OCI-LY1 (cell line): ENCODE measurements around the gene RSRC2.
"Not testable (repeated sequence)": the region's sequence is repeated elsewhere in the genome, so short reads cannot be mapped to it uniquely, and the experiment has no call there.

ENCODE experiments used
- H2AFZ ChIP-seq: fragments of 200-600 bp; sonication (generic), shearing (Covaris generic); 2 replicates; pipeline ENCODE4 v1.6.0; 2014; ENCODE audit warnings: antibody characterized with exemption, mild to moderate bottlenecking, low read length
- H3F3A ChIP-seq: fragments of 200-600 bp; sonication (generic), shearing (Covaris generic); 2 replicates; pipeline ENCODE4 v1.6.0; 2014; ENCODE audit warnings: mild to moderate bottlenecking, antibody characterized with exemption, low read length, moderate library complexity; ENCODE audit not compliant: insufficient read depth
- H3K27ac ChIP-seq: fragments of 200-600 bp; sonication (generic); 2 replicates; pipeline ENCODE4 v1.5.1; 2014; ENCODE audit warnings: low read length, mixed run types, mild to moderate bottlenecking, low read depth; ENCODE audit not compliant: poor library complexity, severe bottlenecking
- H3K27me3 ChIP-seq: fragments of 200-600 bp; sonication (generic); 2 replicates; pipeline ENCODE4 v1.6.0; 2014; ENCODE audit warnings: antibody characterized with exemption, mild to moderate bottlenecking, low read length, moderate library complexity; ENCODE audit not compliant: insufficient read depth
- H3K36me3 ChIP-seq: fragments of 200-600 bp; sonication (generic); 2 replicates; pipeline ENCODE4 v1.6.1; 2014; ENCODE audit warnings: mild to moderate bottlenecking, antibody characterized with exemption, low read length, moderate library complexity, mixed read lengths; ENCODE audit not compliant: insufficient read depth
- H3K4me1 ChIP-seq: fragments of 200-600 bp; sonication (generic); 2 replicates; pipeline ENCODE4 v1.5.1; 2014; ENCODE audit warnings: mild to moderate bottlenecking, low read length, moderate library complexity; ENCODE audit not compliant: insufficient read depth, severe bottlenecking
- H3K4me2 ChIP-seq: fragments of 200-600 bp; sonication (generic), shearing (Covaris generic); 2 replicates; pipeline ENCODE4 v1.6.1; 2014; ENCODE audit warnings: low read length
- H3K4me3 ChIP-seq: fragments of 200-600 bp; sonication (generic); 2 replicates; pipeline ENCODE4 v1.5.1; 2014; ENCODE audit warnings: low read length, low read depth, mild to moderate bottlenecking, mixed read lengths; ENCODE audit not compliant: poor library complexity, severe bottlenecking
- H3K79me2 ChIP-seq: fragments of 200-600 bp; shearing (Covaris generic); 2 replicates; pipeline ENCODE4 v1.6.1; 2016; ENCODE audit warnings: mixed run types, low read length, mixed read lengths; ENCODE audit not compliant: insufficient read depth
- H3K9ac ChIP-seq: fragments of 200-600 bp; sonication (generic), shearing (Covaris generic); 2 replicates; pipeline ENCODE4 v1.6.1; 2014; ENCODE audit warnings: mild to moderate bottlenecking, low read length, mixed read lengths
- H3K9me2 ChIP-seq: fragments of 200-600 bp; sonication (generic), shearing (Covaris generic); 2 replicates; pipeline ENCODE4 v1.6.1; 2014; ENCODE audit warnings: low read depth, mild to moderate bottlenecking, low read length, mixed read lengths
- H3K9me3 ChIP-seq: fragments of 200-600 bp; shearing (Covaris generic); 2 replicates; pipeline ENCODE4 v1.6.1; 2014; ENCODE audit warnings: low read length, mixed read lengths
- H4K20me1 ChIP-seq: fragments of 200-600 bp; sonication (generic), shearing (Covaris generic); 2 replicates; pipeline ENCODE4 v1.6.0; 2016; ENCODE audit warnings: mild to moderate bottlenecking, low read length; ENCODE audit not compliant: insufficient read depth
- EZH2 ChIP-seq: fragments of 200-600 bp; sonication (generic), shearing (Covaris generic); IDR thresholded peaks from 2 replicates; pipeline ENCODE4 v1.8.0; 2017; ENCODE audit warnings: borderline replicate concordance, mixed run types, mild to moderate bottlenecking, antibody characterized with exemption, low read length, moderate library complexity, mixed read lengths
- TF ChIP-seq, protein P1 (sequence below): fragments of 200-600 bp; sonication (generic), shearing (Covaris generic); IDR thresholded peaks from 2 replicates; pipeline ENCODE4 v1.5.1; 2017; ENCODE audit warnings: mild to moderate bottlenecking, antibody characterized with exemption, low read length, moderate library complexity, mixed read lengths

RSRC2 gene

DNA sequence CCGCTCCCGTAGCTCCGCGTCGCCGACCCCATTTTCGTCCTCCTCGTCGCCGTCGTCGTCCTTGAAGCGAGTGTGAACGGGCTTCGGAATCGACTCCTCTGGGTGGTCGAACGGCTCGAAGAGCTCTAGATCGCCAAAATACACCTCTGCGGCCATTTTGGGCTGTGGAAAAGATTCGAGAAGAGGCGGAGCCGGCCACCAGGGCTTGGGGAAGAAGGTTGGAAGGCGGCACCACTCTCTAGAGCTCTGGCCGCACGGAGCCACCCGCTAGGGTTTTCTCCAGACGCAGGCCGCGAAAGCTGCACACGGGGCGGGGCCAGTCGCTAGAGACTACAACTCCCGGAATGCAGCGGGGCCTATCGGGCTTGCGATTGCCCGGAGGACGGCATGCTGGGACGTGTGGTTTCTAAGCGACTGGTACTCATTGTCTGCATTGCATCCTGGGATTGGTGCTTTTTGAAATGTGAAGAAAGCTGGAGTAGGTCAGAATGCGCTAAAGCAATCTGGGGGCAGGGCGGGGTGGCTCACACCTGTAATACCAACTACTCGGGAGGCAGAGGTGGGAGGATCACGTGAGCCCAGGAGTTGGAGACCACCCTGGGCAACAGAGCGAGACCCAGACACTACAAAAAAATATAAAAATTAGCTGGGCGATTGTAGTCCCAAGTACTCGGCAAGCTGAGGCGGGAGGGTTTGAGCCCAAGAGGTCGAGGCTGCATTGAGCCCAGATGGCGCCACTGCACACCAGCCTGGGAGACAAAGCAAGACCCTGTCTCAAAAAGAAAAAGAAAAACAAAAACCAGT is 25.8 kb downstream of the RSRC2 start, which contains the start of gene ZCCHC8:
Gene ZCCHC8 (minus strand): TSS at position 248 of the 804 bp plus-strand sequence. CDS start 92 bp downstream, at position 156.
- Histone ChIP-seq H3K9me2 (no peaks in the 10 kb centered on the region), H4K20me1 (no peaks in the 10 kb centered on the region), H3K27ac (peak within 1 kb of the TSS; percentile 89), H3K4me2 (peak within 1 kb of the TSS; percentile 81), H3K4me3 (peak within 1 kb of the TSS; percentile 78), H3K36me3 (peaks cover 43% of the 10 kb centered on the region), H3K4me1 (peaks cover 35% of the 10 kb centered on the region), H3F3A (peaks cover 18% of the 10 kb centered on the region; the same call in 1 of the 2 replicates), H3K79me2 (peaks cover 37% of the 10 kb centered on the region), H2AFZ (no peak within 1 kb of the TSS), H3K9ac (peak within 1 kb of the TSS; percentile 85), H3K9me3 (no peaks in the 10 kb centered on the region), H3K27me3 (no peaks in the 10 kb centered on the region)
- TF ChIP-seq, protein P1, sequence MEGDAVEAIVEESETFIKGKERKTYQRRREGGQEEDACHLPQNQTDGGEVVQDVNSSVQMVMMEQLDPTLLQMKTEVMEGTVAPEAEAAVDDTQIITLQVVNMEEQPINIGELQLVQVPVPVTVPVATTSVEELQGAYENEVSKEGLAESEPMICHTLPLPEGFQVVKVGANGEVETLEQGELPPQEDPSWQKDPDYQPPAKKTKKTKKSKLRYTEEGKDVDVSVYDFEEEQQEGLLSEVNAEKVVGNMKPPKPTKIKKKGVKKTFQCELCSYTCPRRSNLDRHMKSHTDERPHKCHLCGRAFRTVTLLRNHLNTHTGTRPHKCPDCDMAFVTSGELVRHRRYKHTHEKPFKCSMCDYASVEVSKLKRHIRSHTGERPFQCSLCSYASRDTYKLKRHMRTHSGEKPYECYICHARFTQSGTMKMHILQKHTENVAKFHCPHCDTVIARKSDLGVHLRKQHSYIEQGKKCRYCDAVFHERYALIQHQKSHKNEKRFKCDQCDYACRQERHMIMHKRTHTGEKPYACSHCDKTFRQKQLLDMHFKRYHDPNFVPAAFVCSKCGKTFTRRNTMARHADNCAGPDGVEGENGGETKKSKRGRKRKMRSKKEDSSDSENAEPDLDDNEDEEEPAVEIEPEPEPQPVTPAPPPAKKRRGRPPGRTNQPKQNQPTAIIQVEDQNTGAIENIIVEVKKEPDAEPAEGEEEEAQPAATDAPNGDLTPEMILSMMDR = peak; percentile 49
- TF ChIP-seq EZH2 = no peak

DNA sequence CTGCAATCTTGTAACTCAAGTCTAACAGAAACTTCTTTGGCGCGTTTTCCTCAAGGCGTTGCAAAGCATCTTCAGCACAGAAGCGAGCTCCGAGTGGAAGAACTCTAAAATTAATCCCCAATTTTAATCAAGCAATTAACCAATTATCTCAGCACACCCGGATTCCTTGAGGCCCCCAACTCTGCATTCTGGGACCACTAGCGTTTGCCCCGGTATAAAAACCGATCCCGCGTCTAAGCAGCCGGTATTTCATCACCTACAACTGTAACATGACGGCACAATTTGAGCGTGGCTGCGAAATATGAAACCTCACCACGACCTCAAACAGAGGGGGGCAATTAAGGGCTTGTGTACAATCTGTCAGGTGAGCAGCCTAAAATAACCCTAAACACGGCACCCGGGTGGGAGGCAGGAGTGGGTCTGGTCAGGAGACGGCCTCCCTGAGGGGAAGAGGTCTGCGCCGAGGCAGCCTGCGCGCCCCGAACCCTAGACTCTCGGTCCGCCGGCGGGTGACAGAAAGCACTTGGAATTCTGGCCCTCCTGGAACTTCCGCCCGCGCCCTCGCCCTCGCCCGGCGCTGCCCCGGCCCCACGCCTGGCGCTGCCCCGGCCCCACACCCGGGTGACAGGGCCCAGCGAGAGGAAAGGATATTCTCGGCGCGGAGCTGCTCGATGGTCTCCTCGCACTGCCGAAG is 26.6 kb downstream of the RSRC2 start:
- H3K27ac ChIP-seq = peak overlapping the region; percentile 89
- H3K9ac ChIP-seq = peak overlapping the region; percentile 85
- H3K4me1 ChIP-seq = peaks cover 35% of the 10 kb centered on the region
- no peak for TF ChIP-seq EZH2
- TF ChIP-seq, protein P1 = no peak
- peaks cover 15% of the 10 kb centered on the region; the same call in 1 of the 2 replicates for H3F3A ChIP-seq
- no peaks in the 10 kb centered on the region for H3K9me3 ChIP-seq
- no peaks in the 10 kb centered on the region for H4K20me1 ChIP-seq
- peaks cover 43% of the 10 kb centered on the region for H3K36me3 ChIP-seq
- H3K4me2 ChIP-seq = peak overlapping the region; percentile 81
- H2AFZ ChIP-seq = no peak overlapping the region
- H3K79me2 ChIP-seq = peaks cover 38% of the 10 kb centered on the region
- H3K27me3 ChIP-seq = no peaks in the 10 kb centered on the region
- H3K9me2 ChIP-seq = no peaks in the 10 kb centered on the region
- H3K4me3 ChIP-seq = peak overlapping the region; percentile 78

DNA sequence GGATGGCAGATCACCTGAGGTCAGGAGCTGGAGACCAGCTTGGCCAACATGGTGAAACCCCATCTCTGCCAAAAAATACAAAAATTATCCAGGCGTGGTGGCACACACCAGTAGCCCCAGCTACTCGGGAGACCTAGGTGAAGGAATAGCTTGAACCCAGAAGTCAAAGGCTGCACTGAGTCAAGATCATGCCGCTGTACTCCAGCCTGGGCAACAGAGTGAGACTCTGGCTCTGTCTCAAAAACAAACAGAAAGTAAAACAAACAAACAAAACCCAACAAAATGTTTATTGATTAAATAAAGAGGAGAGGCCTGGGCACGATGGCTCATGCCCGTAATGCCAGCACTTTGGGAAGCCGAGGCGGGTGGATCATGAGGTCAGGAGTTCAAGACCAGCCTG is 31.5 kb downstream of the RSRC2 start:
- Histone ChIP-seq H3K4me3 (no peak overlapping the region), H3K9me2 (no peaks in the 10 kb centered on the region), H3K27me3 (no peaks in the 10 kb centered on the region), H3K27ac (no peak overlapping the region), H2AFZ (no peak overlapping the region), H3K4me2 (no peak overlapping the region), H3K4me1 (peaks cover 21% of the 10 kb centered on the region), H4K20me1 (no peaks in the 10 kb centered on the region), H3F3A (no peaks in the 10 kb centered on the region), H3K9me3 (no peaks in the 10 kb centered on the region), H3K36me3 (peaks cover 59% of the 10 kb centered on the region), H3K79me2 (peaks cover 38% of the 10 kb centered on the region), H3K9ac (no peak overlapping the region)
- TF ChIP-seq, protein P1 = no peak
- TF ChIP-seq EZH2 = no peak

DNA sequence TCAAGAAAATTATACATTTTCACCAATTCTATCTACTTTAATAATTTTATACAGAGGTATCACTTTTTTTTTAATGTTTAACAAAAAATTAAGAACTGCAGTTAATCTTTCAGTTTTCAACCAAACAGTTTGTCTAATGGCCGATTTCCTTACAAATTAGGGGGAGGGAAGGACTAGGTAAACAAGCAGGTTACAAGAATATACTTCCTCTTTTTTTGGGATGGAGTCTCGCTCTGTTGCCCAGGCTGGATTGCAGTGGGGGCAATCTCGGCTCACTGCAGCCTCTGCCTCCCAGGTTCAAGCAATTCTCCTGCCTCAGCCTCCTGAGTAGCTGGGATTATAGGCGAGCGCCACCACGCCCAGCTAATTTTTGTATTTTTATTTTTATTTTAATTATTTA is 33.5 kb downstream of the RSRC2 start:
- H3K27ac ChIP-seq, H3K4me2 ChIP-seq, H3K9me2 ChIP-seq, H3F3A ChIP-seq, H3K4me3 ChIP-seq, H4K20me1 ChIP-seq, H3K9ac ChIP-seq, H3K27me3 ChIP-seq, H2AFZ ChIP-seq, H3K9me3 ChIP-seq: not testable (repeated sequence)
- H3K79me2 ChIP-seq = peaks cover 19% of the 10 kb centered on the region
- H3K36me3 ChIP-seq = peaks cover 80% of the 10 kb centered on the region
- H3K4me1 ChIP-seq = peaks cover 13% of the 10 kb centered on the region
